GM06990 (cell line): ENCODE measurements around the gene ADAP1.

Experiments
- DNase-seq: peaks from one replicate; pipeline ENCODE4 v3.0.0-alpha.2; 2011; ENCODE audit not compliant: insufficient read length; ENCODE audit errors: extremely low read depth
- H3K27me3 ChIP-seq: replicated peaks from 2 replicates; pipeline ENCODE4 v1.6.0; 2011; ENCODE audit warnings: low read length; ENCODE audit not compliant: control insufficient read depth, insufficient read depth
- H3K36me3 ChIP-seq: 2 replicates; pipeline ENCODE4 v1.5.1; 2011; ENCODE audit warnings: low read length; ENCODE audit not compliant: control insufficient read depth, insufficient read depth
- H3K4me3 ChIP-seq: replicated peaks from 2 replicates; pipeline ENCODE4 v1.5.1; 2011; ENCODE audit warnings: low read depth, mild to moderate bottlenecking, control low read depth, low read length
- TF ChIP-seq, protein P1 (sequence below): IDR thresholded peaks from 2 replicates; pipeline ENCODE4 v1.5.1; 2011; ENCODE audit warnings: low read length, control low read depth, mild to moderate bottlenecking, inconsistent platforms; ENCODE audit not compliant: insufficient read depth, poor library complexity, severe bottlenecking

ADAP1 gene

DNA sequence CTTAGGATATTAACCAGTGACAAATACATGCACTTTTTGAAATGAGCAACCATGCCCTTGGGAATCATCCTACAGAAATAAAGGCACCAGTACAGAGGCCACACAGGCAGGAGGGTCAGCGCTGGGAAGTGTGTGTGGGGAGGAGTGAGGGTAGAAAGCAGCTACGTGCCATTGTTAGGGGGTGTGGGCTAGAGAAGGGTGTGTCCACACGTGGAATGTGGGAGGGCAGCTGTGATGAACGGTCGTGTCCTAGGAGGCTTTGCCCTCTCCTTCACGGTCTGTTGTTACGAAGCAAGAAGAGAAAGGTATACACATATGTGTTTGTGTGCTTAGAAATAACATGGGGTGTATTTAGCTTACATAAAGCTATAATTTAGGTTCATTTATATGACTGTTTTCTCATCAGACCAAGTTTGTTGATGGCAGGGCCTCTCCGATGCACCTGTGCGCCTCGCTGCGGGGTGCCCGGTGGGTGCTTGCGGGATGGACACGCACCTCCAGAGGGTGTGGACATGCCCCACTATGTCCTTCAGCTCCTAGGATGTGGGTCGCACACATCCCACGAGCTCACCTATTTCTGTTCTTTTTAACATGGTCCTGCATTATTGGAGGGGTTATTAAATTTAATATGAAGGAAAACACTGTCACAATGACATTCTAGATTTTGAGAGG, 95.0 kb downstream of the ADAP1 start:
- Histone ChIP-seq H3K4me3 (no peak overlapping the region), H3K27me3 (no peaks in the 10 kb centered on the region), H3K36me3 (peaks cover 30% of the 10 kb centered on the region)
- DNase-seq, result no peak
- TF ChIP-seq, protein P1, sequence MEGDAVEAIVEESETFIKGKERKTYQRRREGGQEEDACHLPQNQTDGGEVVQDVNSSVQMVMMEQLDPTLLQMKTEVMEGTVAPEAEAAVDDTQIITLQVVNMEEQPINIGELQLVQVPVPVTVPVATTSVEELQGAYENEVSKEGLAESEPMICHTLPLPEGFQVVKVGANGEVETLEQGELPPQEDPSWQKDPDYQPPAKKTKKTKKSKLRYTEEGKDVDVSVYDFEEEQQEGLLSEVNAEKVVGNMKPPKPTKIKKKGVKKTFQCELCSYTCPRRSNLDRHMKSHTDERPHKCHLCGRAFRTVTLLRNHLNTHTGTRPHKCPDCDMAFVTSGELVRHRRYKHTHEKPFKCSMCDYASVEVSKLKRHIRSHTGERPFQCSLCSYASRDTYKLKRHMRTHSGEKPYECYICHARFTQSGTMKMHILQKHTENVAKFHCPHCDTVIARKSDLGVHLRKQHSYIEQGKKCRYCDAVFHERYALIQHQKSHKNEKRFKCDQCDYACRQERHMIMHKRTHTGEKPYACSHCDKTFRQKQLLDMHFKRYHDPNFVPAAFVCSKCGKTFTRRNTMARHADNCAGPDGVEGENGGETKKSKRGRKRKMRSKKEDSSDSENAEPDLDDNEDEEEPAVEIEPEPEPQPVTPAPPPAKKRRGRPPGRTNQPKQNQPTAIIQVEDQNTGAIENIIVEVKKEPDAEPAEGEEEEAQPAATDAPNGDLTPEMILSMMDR, result no peak

GRCh38 chr7:857661-858060, 96.8 kb downstream of the ADAP1 start:
- H3K27me3 ChIP-seq, result no peaks in the 10 kb centered on the region
- no peak overlapping the region for H3K4me3 ChIP-seq
- peaks cover 40% of the 10 kb centered on the region for H3K36me3 ChIP-seq
- DNase-seq, result no peak
- TF ChIP-seq, protein P1, result no peak

DNA sequence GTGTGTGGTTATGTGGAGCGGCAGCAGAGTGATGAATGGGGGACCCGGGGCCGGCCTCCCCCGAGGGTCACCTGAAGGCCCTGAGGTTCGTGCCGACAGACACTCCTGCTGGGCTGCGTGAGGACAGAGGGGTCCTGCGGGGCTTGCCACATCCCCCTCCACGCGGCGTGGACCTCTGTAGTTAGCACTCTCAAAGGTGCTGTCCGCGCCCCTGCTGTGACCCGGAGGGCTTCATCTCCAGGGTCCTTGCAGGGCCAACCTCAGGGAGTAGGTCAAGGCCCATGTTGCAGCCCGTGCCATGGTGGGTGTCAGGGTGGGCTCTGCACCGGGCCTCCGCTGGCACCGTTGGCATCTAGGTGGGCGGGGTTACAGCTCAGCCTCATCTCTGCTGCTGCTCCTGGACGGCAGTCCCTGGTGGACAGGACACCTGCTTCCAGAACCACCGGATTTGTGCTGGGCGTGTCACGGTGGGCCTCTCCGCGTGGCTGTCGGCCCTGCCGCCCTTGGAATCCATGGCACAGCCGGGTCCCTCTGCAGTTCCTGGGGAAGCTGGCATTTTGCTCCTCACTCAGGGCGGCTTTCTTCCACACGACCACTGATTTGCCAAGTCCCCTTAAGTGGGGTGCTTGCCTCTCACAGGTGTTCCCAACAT, 97.9 kb downstream of the ADAP1 start:
- Histone ChIP-seq H3K27me3 (no peaks in the 10 kb centered on the region), H3K36me3 (peaks cover 36% of the 10 kb centered on the region), H3K4me3 (no peak overlapping the region)
- TF ChIP-seq, protein P1, result no peak
- DNase-seq, result no peak

GRCh38 chr7:855686-856369, 98.7 kb downstream of the ADAP1 start:
- Histone ChIP-seq H3K27me3 (no peaks in the 10 kb centered on the region), H3K36me3 (peaks cover 39% of the 10 kb centered on the region), H3K4me3 (no peak overlapping the region)
- TF ChIP-seq, protein P1, result no peak
- DNase-seq, result no peak

GRCh38 chr7:854118-854775, 100.2 kb downstream of the ADAP1 start:
- Histone ChIP-seq H3K4me3 (no peak overlapping the region), H3K27me3 (no peaks in the 10 kb centered on the region), H3K36me3 (peaks cover 39% of the 10 kb centered on the region)
- no peak for DNase-seq
- TF ChIP-seq, protein P1, result no peak
